ENCODE data around the gene SIPA1L3. TPM values are rescaled to one million over a fixed set of nuclear protein-coding genes. Genes with fewer than 3 reads are reported as not detected.

Gene SIPA1L3
- polyA plus RNA-seq, 1 of the 3 experiments (the other 2 are of a cell fraction): 11.6 TPM

DNA sequence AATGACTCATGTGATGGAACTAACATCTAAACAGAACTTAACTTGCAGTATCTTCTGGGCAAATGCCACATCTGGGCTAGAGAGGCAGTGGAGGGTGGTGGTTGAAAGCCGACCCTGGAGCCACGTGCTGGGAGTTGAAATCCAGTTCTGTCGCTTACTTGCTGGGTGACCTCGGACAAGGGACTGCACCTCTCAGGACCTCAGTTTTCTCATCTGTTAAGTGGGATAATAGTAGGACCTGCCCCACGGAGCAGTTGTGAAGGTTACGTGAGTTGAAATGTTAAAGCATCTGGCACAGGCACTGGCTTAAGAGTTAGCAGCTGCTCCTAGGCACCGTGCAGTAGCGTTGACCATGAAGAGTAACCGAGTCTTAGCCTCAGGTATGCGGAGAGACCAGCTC is 76.1 kb downstream of the SIPA1L3 start:
- no peak overlapping the region for H3K27ac ChIP-seq (ENCODE audit: low read depth in 2 of 2, low read length in 1 of 2)
- H3K9me2 ChIP-seq: no peaks in the 10 kb centered on the region
- WGBS (ENCODE audit: low lambda C conversion rate): 86% methylated on average over 10 of the region's 10 CpGs
- H2AFZ ChIP-seq (ENCODE audit: low read depth): no peak overlapping the region
- H3K9me3 ChIP-seq: no peaks in the 10 kb centered on the region
- H3K4me2 ChIP-seq: no peak overlapping the region
- H3K79me2 ChIP-seq (ENCODE audit: insufficient read depth): peaks cover 76% of the 10 kb centered on the region
- H3K9ac ChIP-seq: no peak overlapping the region
- no peak for DNase-seq
- H3F3A ChIP-seq (replicated peaks; ENCODE audit: insufficient read depth): no peaks in the 10 kb centered on the region
- no peaks in the 10 kb centered on the region for H3K27me3 ChIP-seq (ENCODE audit: insufficient read depth)
- POLR2A ChIA-PET: no interaction called here
- no peaks in the 10 kb centered on the region for H4K20me1 ChIP-seq (ENCODE audit: insufficient read depth)
- no peak overlapping the region for H3K4me3 ChIP-seq (ENCODE audit: low read depth in 2 of 2, low read length in 1 of 2)
- H3K36me3 ChIP-seq (replicated peaks in 1 of 2; ENCODE audit: control insufficient read depth in 1 of 2, insufficient read depth in 2 of 2, low read length in 1 of 2): no peaks in the 10 kb centered on the region
- peaks cover 0 to 6% of the 10 kb centered on the region in 2 experiments; a peak in 1 of 4 replicates for H3K4me1 ChIP-seq (ENCODE audit: control insufficient read depth in 1 of 2, insufficient read depth in 2 of 2, low read depth in 1 of 2, low read length in 1 of 2)
- CTCF ChIA-PET: no interaction called here
- no peak for TF ChIP-seq MEF2A (IDR thresholded peaks at IDR 0.05; ENCODE audit: borderline replicate concordance, low read depth)
- TF ChIP-seq RAD21 (IDR thresholded peaks at IDR 0.05; ENCODE audit: low read length): no peak
- TF ChIP-seq, protein P1, sequence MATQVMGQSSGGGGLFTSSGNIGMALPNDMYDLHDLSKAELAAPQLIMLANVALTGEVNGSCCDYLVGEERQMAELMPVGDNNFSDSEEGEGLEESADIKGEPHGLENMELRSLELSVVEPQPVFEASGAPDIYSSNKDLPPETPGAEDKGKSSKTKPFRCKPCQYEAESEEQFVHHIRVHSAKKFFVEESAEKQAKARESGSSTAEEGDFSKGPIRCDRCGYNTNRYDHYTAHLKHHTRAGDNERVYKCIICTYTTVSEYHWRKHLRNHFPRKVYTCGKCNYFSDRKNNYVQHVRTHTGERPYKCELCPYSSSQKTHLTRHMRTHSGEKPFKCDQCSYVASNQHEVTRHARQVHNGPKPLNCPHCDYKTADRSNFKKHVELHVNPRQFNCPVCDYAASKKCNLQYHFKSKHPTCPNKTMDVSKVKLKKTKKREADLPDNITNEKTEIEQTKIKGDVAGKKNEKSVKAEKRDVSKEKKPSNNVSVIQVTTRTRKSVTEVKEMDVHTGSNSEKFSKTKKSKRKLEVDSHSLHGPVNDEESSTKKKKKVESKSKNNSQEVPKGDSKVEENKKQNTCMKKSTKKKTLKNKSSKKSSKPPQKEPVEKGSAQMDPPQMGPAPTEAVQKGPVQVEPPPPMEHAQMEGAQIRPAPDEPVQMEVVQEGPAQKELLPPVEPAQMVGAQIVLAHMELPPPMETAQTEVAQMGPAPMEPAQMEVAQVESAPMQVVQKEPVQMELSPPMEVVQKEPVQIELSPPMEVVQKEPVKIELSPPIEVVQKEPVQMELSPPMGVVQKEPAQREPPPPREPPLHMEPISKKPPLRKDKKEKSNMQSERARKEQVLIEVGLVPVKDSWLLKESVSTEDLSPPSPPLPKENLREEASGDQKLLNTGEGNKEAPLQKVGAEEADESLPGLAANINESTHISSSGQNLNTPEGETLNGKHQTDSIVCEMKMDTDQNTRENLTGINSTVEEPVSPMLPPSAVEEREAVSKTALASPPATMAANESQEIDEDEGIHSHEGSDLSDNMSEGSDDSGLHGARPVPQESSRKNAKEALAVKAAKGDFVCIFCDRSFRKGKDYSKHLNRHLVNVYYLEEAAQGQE (IDR thresholded peaks at IDR 0.05; ENCODE audit: low read depth, low read length): no peak
- no peak for TF ChIP-seq POLR2AphosphoS5 (IDR thresholded peaks at IDR 0.05; ENCODE audit: low read depth, low read length)
- TF ChIP-seq CHD2 (IDR thresholded peaks at IDR 0.05; ENCODE audit: low read length, partially characterized antibody): no peak
- TF ChIP-seq TEAD4 (IDR thresholded peaks at IDR 0.05; ENCODE audit: borderline replicate concordance, insufficient read depth): no peak
- TF ChIP-seq, protein P2, sequence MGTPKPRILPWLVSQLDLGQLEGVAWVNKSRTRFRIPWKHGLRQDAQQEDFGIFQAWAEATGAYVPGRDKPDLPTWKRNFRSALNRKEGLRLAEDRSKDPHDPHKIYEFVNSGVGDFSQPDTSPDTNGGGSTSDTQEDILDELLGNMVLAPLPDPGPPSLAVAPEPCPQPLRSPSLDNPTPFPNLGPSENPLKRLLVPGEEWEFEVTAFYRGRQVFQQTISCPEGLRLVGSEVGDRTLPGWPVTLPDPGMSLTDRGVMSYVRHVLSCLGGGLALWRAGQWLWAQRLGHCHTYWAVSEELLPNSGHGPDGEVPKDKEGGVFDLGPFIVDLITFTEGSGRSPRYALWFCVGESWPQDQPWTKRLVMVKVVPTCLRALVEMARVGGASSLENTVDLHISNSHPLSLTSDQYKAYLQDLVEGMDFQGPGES (IDR thresholded peaks at IDR 0.05; ENCODE audit: low read depth, low read length): no peak
- TF ChIP-seq SMC3 (IDR thresholded peaks at IDR 0.05; ENCODE audit: low read depth, low read length): no peak
- no peak for TF ChIP-seq JUND (IDR thresholded peaks at IDR 0.05)
- TF ChIP-seq TCF12 (IDR thresholded peaks at IDR 0.05): no peak
- no peak for TF ChIP-seq RCOR1 (IDR thresholded peaks at IDR 0.05; ENCODE audit: low read length)
- TF ChIP-seq FOSL2 (IDR thresholded peaks at IDR 0.05; ENCODE audit: borderline replicate concordance, low read depth): no peak
- no peak for TF ChIP-seq NFIC (IDR thresholded peaks at IDR 0.05; ENCODE audit: borderline replicate concordance)
- no peak for TF ChIP-seq GABPA (IDR thresholded peaks at IDR 0.05; ENCODE audit: low read depth)
- TF ChIP-seq RXRA (IDR thresholded peaks at IDR 0.05; ENCODE audit: borderline replicate concordance, low read depth): no peak
- no peak for TF ChIP-seq FOXM1 (IDR thresholded peaks at IDR 0.05; ENCODE audit: low read depth)
- no peak for TF ChIP-seq USF1 (IDR thresholded peaks at IDR 0.05; ENCODE audit: borderline replicate concordance, low read depth)
- TF ChIP-seq, protein P3, sequence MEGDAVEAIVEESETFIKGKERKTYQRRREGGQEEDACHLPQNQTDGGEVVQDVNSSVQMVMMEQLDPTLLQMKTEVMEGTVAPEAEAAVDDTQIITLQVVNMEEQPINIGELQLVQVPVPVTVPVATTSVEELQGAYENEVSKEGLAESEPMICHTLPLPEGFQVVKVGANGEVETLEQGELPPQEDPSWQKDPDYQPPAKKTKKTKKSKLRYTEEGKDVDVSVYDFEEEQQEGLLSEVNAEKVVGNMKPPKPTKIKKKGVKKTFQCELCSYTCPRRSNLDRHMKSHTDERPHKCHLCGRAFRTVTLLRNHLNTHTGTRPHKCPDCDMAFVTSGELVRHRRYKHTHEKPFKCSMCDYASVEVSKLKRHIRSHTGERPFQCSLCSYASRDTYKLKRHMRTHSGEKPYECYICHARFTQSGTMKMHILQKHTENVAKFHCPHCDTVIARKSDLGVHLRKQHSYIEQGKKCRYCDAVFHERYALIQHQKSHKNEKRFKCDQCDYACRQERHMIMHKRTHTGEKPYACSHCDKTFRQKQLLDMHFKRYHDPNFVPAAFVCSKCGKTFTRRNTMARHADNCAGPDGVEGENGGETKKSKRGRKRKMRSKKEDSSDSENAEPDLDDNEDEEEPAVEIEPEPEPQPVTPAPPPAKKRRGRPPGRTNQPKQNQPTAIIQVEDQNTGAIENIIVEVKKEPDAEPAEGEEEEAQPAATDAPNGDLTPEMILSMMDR (IDR thresholded peaks at IDR 0.05): no peak
- no peak for TF ChIP-seq ELF1 (IDR thresholded peaks at IDR 0.05)

Measured in SK-N-SH (cell line).